Measurements from ENCODE around the gene GARS1. TPM values are rescaled to one million over a fixed set of nuclear protein-coding genes. Genes with fewer than 3 reads are reported as not detected.

The GARS1 gene
- total RNA-seq, 1 experiment from 2014 or later: 380 TPM

DNA sequence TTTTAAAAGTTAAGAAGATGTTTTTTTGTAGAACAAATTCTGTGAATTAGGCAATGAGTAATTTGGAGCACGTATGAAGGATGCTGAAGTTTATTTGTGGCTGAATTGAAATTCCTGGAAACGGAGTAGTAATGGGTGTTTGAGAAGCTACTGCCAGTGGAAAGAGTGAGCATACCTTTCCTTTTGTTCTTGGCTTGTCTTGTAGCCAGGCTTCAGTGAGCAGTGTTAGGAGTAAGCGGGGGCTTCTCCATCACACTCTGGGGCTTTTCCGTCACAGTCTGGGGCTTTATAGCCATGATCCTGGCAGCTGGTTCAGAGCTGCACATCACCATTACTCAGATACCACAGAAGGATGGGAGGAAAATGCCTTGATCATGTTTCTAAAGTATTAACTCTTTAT lies 32.3 kb downstream of the GARS1 start:
- Mint-ChIP-seq H3K4me1 (ENCODE audit: low read depth, unreplicated experiment) (no peaks in the 10 kb centered on the region), H3K27ac (ENCODE audit: unreplicated experiment) (no peak overlapping the region), H3K4me3 (ENCODE audit: unreplicated experiment) (no peak overlapping the region), H3K27me3 (ENCODE audit: insufficient read depth, unreplicated experiment) (no peaks in the 10 kb centered on the region), H3K36me3 (ENCODE audit: insufficient read depth, unreplicated experiment) (peaks cover 98% of the 10 kb centered on the region), H3K9me3 (ENCODE audit: unreplicated experiment) (no peaks in the 10 kb centered on the region)
- intact Hi-C loops (cut with micrococcal nuclease; ENCODE audit: unreplicated experiment): no loop called here
- POLR2A ChIA-PET: no interaction called here
- BruUV-seq (replicated peaks): no TSS peak
- peaks cover 1% of the 10 kb centered on the region; the same call in 1 of the 2 replicates for H3K36me3 ChIP-seq (ENCODE audit: control insufficient read depth, insufficient read depth, low read length)
- no peaks in the 10 kb centered on the region for H3K27me3 ChIP-seq (replicated peaks; ENCODE audit: control insufficient read depth, insufficient read depth, low read length)
- TF ChIP-seq, protein P1, sequence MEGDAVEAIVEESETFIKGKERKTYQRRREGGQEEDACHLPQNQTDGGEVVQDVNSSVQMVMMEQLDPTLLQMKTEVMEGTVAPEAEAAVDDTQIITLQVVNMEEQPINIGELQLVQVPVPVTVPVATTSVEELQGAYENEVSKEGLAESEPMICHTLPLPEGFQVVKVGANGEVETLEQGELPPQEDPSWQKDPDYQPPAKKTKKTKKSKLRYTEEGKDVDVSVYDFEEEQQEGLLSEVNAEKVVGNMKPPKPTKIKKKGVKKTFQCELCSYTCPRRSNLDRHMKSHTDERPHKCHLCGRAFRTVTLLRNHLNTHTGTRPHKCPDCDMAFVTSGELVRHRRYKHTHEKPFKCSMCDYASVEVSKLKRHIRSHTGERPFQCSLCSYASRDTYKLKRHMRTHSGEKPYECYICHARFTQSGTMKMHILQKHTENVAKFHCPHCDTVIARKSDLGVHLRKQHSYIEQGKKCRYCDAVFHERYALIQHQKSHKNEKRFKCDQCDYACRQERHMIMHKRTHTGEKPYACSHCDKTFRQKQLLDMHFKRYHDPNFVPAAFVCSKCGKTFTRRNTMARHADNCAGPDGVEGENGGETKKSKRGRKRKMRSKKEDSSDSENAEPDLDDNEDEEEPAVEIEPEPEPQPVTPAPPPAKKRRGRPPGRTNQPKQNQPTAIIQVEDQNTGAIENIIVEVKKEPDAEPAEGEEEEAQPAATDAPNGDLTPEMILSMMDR (IDR thresholded peaks at IDR 0.05; ENCODE audit: insufficient read depth in 1 of 2, low read depth in 1 of 2, low read length in 1 of 2, severe bottlenecking in 1 of 2, unreplicated experiment in 1 of 2): no peak
- CTCF ChIA-PET: no interaction called here
- H3K4me3 ChIP-seq (ENCODE audit: low read depth, low read length): no peak overlapping the region
- DNase-seq: no peak
- no peaks in the 10 kb centered on the region for H3K9me3 ChIP-seq
- H3K4me1 ChIP-seq: no peaks in the 10 kb centered on the region

DNA sequence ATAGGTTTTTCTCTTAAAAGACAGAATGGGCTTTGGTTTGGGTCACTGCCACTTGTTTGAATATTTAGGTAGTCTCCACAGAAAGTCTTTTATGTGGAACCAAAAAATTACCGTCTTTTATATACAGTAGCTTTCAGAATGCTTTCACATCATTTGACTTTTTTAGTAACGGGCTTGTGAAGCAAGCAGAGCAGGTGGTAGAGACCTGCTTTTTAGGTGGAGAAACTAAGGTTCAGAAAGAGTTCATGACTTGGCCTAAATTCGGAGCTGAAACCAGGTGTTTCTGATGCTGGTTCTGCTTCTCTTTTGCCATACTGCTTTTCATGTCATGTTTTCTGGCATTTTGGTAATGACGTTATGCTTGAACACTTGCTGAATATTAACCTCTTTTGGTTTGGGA lies 36.3 kb downstream of the GARS1 start:
- Mint-ChIP-seq H3K4me3 (ENCODE audit: unreplicated experiment) (no peak overlapping the region), H3K27me3 (ENCODE audit: insufficient read depth, unreplicated experiment) (no peaks in the 10 kb centered on the region), H3K36me3 (ENCODE audit: insufficient read depth, unreplicated experiment) (peaks cover 98% of the 10 kb centered on the region), H3K9me3 (ENCODE audit: unreplicated experiment) (no peaks in the 10 kb centered on the region), H3K27ac (ENCODE audit: unreplicated experiment) (no peak overlapping the region), H3K4me1 (ENCODE audit: low read depth, unreplicated experiment) (no peaks in the 10 kb centered on the region)
- Histone ChIP-seq H3K27me3 (replicated peaks; ENCODE audit: control insufficient read depth, insufficient read depth, low read length) (no peaks in the 10 kb centered on the region), H3K4me3 (ENCODE audit: low read depth, low read length) (no peak overlapping the region), H3K4me1 (no peaks in the 10 kb centered on the region), H3K9me3 (no peaks in the 10 kb centered on the region), H3K36me3 (ENCODE audit: control insufficient read depth, insufficient read depth, low read length) (peaks cover 1% of the 10 kb centered on the region)
- DNase-seq: no peak
- intact Hi-C loops (cut with micrococcal nuclease; ENCODE audit: unreplicated experiment): no loop called here
- POLR2A ChIA-PET: no interaction called here
- BruUV-seq (replicated peaks): no TSS peak
- TF ChIP-seq, protein P1 (IDR thresholded peaks at IDR 0.05; ENCODE audit: insufficient read depth in 1 of 2, low read depth in 1 of 2, low read length in 1 of 2, severe bottlenecking in 1 of 2, unreplicated experiment in 1 of 2): no peak
- CTCF ChIA-PET: no interaction called here

GRCh38 chr7:30633223-30633622 lies 38.5 kb downstream of the GARS1 start:
- ChIA-PET POLR2A (no interaction called here), CTCF (no interaction called here)
- H3K4me3 ChIP-seq (ENCODE audit: low read depth, low read length): no peak overlapping the region
- TF ChIP-seq, protein P1 (IDR thresholded peaks at IDR 0.05; ENCODE audit: insufficient read depth in 1 of 2, low read depth in 1 of 2, low read length in 1 of 2, severe bottlenecking in 1 of 2, unreplicated experiment in 1 of 2): no peak
- Mint-ChIP-seq H3K4me1 (ENCODE audit: low read depth, unreplicated experiment) (no peaks in the 10 kb centered on the region), H3K27me3 (ENCODE audit: insufficient read depth, unreplicated experiment) (no peaks in the 10 kb centered on the region), H3K36me3 (ENCODE audit: insufficient read depth, unreplicated experiment) (peaks cover 78% of the 10 kb centered on the region), H3K27ac (ENCODE audit: unreplicated experiment) (no peak overlapping the region), H3K9me3 (ENCODE audit: unreplicated experiment) (no peaks in the 10 kb centered on the region), H3K4me3 (ENCODE audit: unreplicated experiment) (no peak overlapping the region)
- no peaks in the 10 kb centered on the region for H3K4me1 ChIP-seq
- no peaks in the 10 kb centered on the region for H3K9me3 ChIP-seq
- H3K27me3 ChIP-seq (replicated peaks; ENCODE audit: control insufficient read depth, insufficient read depth, low read length): no peaks in the 10 kb centered on the region
- intact Hi-C loops (cut with micrococcal nuclease; ENCODE audit: unreplicated experiment): no loop called here
- peaks cover 1% of the 10 kb centered on the region for H3K36me3 ChIP-seq (ENCODE audit: control insufficient read depth, insufficient read depth, low read length)
- no peak for DNase-seq
- no TSS peak for BruUV-seq (replicated peaks)
